Neutrophil (primary cell): ENCODE data around the gene DCPS.

Experiments used
- H3K27ac ChIP-seq: fragments of 200-600 bp; sonication (generic); 2 replicates; pipeline ENCODE4 v1.5.1; 2016; ENCODE audit warnings: mild to moderate bottlenecking, moderate library complexity
- H3K27me3 ChIP-seq: fragments of 200-600 bp; sonication (generic); 2 replicates; pipeline ENCODE4 v1.6.0; 2016; ENCODE audit warnings: mild to moderate bottlenecking
- H3K36me3 ChIP-seq: fragments of 200-600 bp; sonication (generic); 2 replicates; pipeline ENCODE4 v1.5.1; 2017
- H3K4me1 ChIP-seq, 2 experiments: fragments of 200-600 bp in 1 of 2; sonication (generic) in 1 of 2; 1 replicate in 1 of 2; 2 replicates in 1 of 2; pipeline versions ENCODE4 v1.5.1 to v1.6.1; 2013 to 2016; ENCODE audit warnings: low read depth in 1 of 2, low read length in 1 of 2, mild to moderate bottlenecking in 1 of 2, moderate library complexity in 1 of 2; ENCODE audit not compliant: control insufficient read depth in 1 of 2, insufficient read depth in 1 of 2
- H3K4me3 ChIP-seq, 2 experiments: fragments of 200-600 bp in 1 of 2; sonication (generic) in 1 of 2; 1 replicate in 1 of 2; 2 replicates in 1 of 2; pipeline ENCODE4 v1.5.1; 2013 to 2016; ENCODE audit warnings: low read depth in 1 of 2, low read length in 1 of 2, mild to moderate bottlenecking in 1 of 2, moderate library complexity in 1 of 2
- H3K9me3 ChIP-seq: fragments of 200-600 bp; sonication (generic); 2 replicates; pipeline ENCODE4 v1.5.1; 2016
- TF ChIP-seq, protein P1 (sequence below): fragments of 200-600 bp; sonication (generic); IDR thresholded peaks from 2 replicates; pipeline ENCODE4 v1.5.1; 2016; ENCODE audit warnings: antibody characterized with exemption

DCPS gene

DNA sequence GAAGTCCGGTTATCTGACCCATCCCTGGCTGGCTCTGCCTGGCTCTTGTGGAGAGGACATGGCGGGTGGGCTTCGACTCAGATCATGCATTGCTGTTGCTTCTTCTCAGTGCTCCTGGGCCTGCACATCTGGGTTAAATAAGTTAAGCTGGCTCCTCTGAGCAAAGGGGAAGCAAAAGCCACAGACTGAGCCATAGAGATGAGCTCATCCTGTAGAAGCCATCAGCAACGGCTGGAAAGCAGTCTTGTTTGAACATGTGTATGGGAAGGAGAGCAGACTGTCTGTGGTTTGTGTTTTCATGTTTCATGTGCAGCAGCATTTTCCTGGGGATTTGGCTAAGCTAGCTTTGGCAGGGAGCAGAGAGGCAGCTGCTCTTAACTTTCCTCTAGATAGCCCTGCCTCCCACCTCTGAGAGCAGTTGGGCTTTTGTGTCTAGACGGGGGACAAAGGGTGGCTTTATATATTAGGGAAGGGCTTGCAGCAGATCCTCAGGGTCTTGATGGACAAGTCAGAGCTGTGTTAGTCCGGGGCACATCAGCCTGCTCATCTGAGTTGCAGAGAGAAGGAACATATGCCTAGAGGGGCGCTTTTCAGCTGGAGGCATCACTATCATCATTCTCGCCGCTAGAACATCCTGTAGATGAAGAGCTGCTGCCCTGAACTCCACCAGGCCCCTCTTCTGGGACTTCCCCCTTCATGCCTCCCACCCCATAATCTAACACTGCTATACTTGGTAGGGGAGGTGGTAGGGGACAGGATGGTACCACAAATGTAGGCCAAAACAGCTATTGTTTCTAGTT lies 14.9 kb downstream of the DCPS start:
- TF ChIP-seq, protein P1, sequence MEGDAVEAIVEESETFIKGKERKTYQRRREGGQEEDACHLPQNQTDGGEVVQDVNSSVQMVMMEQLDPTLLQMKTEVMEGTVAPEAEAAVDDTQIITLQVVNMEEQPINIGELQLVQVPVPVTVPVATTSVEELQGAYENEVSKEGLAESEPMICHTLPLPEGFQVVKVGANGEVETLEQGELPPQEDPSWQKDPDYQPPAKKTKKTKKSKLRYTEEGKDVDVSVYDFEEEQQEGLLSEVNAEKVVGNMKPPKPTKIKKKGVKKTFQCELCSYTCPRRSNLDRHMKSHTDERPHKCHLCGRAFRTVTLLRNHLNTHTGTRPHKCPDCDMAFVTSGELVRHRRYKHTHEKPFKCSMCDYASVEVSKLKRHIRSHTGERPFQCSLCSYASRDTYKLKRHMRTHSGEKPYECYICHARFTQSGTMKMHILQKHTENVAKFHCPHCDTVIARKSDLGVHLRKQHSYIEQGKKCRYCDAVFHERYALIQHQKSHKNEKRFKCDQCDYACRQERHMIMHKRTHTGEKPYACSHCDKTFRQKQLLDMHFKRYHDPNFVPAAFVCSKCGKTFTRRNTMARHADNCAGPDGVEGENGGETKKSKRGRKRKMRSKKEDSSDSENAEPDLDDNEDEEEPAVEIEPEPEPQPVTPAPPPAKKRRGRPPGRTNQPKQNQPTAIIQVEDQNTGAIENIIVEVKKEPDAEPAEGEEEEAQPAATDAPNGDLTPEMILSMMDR: no peak
- peak overlapping the region; percentile 9 to 35 for H3K4me3 ChIP-seq
- no peaks in the 10 kb centered on the region for H3K27me3 ChIP-seq
- H3K27ac ChIP-seq: peak overlapping the region; percentile 79
- peaks cover 52 to 59% of the 10 kb centered on the region in 2 experiments for H3K4me1 ChIP-seq
- no peaks in the 10 kb centered on the region for H3K9me3 ChIP-seq
- no peaks in the 10 kb centered on the region for H3K36me3 ChIP-seq

DNA sequence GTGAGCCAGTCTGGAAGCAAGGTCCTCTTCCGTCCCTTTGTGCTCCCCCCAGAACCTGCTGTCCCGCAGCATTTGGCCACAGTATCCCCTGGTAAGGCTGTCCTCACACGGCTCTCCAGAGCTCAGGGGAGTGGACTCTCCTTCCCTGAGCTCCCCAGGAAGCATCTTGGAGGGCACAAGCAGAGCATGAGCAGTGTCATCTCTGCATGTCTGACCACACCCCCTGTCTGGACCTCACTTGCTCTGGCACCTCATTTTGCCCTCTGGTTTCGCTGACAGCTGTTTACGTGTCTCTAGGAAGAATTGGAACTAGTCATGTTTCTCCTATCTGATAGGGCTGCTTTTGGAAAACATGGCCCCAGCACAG lies 15.5 kb downstream of the DCPS start:
- Histone ChIP-seq H3K4me1 (peaks cover 49 to 54% of the 10 kb centered on the region in 2 experiments), H3K36me3 (no peaks in the 10 kb centered on the region), H3K9me3 (no peaks in the 10 kb centered on the region), H3K4me3 (peak overlapping the region in 1 of 2 experiments; percentile 35), H3K27me3 (no peaks in the 10 kb centered on the region), H3K27ac (peak overlapping the region; percentile 79)
- TF ChIP-seq, protein P1: no peak

DNA sequence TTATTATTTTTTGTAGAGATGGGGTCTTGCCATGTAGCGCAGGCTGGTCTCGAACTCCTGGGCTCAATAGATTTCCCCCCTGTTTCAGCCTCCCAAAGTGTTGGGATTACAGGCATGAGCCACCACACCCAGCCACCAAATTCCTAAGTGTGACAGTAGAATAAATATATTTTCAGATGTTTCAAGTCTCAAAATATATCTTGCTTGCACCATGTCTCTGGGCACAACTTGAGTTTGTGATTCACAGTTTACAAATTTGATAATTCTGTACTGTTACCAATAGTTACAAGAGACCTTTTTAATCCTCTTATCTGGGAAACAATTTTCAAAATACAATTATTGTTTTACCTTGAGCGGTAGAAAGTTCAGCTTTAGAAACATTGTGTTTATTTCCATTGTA lies 19.1 kb downstream of the DCPS start:
- Histone ChIP-seq H3K4me3 (no peak overlapping the region), H3K9me3 (no peaks in the 10 kb centered on the region), H3K27ac (no peak overlapping the region), H3K36me3 (no peaks in the 10 kb centered on the region), H3K4me1 (peaks cover 18 to 22% of the 10 kb centered on the region in 2 experiments), H3K27me3 (no peaks in the 10 kb centered on the region)
- TF ChIP-seq, protein P1: no peak

DNA sequence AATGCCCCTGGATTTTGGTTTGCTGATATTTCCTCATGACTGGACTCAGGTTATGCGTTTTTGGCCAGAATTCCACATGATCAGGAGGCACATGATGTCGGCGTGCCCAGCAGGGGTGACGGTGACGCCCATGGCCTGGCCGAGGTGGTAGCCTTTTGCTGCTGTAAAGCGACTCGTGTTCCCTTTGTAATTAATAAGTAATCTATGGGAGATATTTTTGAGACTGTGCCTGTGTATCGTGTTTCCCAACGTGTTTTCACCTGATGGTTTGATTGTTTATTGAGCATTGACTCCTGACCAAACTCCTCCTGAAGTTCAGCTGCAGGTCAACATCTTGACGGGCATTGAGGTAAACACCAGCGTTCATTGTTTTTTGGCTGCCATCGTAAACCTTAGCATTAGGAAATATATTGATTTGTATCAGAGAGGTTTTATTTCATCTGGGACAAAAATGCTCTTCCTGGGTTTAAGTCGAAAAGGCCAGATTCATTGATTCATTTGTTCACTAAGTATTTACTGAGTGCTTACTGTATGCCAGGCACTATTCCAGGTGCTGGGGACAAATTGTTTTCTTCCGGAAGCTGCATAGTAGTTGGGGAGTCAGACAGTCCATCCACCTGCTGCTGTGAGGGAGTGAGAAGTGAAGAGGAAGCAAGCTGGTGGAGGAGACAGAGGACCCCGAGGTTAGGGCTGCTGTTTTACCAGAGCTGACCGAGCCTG lies 23.6 kb downstream of the DCPS start:
- Histone ChIP-seq H3K4me1 (no peaks in the 10 kb centered on the region), H3K36me3 (peaks cover 14% of the 10 kb centered on the region), H3K27ac (no peak overlapping the region), H3K9me3 (no peaks in the 10 kb centered on the region), H3K27me3 (no peaks in the 10 kb centered on the region), H3K4me3 (no peak overlapping the region)
- TF ChIP-seq, protein P1: no peak

DNA sequence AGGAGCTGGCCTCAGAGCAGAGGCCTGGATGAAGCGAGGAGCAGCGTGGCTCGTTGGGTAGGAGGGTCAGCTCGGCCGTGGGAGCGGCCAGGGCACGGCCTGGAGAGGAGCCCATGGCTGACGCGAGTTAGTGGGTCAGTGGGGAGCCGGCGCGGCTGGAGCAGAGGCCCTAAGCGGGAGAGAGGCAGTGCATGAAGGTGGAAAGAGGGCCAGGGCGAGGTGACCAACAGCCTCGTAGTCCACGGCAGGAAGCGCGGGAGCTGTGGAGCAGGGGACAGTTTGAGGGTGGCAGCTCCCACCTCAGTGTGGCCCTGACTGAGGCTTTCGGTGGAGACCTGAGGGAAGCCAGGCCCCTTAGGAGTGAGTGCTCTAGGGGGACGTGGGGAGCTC lies 24.1 kb downstream of the DCPS start:
- H3K4me1 ChIP-seq: no peaks in the 10 kb centered on the region
- no peak overlapping the region for H3K27ac ChIP-seq
- H3K4me3 ChIP-seq: no peak overlapping the region
- TF ChIP-seq, protein P1: no peak
- no peaks in the 10 kb centered on the region for H3K9me3 ChIP-seq
- H3K36me3 ChIP-seq: peaks cover 19% of the 10 kb centered on the region
- H3K27me3 ChIP-seq: no peaks in the 10 kb centered on the region
